ENCODE data around the gene PRX. TPM values are rescaled to one million over a fixed set of nuclear protein-coding genes. Genes with fewer than 3 reads are reported as not detected.
"Not testable (repeated sequence)": the region's sequence is repeated elsewhere in the genome, so short reads cannot be mapped to it uniquely, and the experiment has no call there.

The PRX gene
- polyA plus RNA-seq, 1 donor from 2014 or later = 0.21 TPM

DNA sequence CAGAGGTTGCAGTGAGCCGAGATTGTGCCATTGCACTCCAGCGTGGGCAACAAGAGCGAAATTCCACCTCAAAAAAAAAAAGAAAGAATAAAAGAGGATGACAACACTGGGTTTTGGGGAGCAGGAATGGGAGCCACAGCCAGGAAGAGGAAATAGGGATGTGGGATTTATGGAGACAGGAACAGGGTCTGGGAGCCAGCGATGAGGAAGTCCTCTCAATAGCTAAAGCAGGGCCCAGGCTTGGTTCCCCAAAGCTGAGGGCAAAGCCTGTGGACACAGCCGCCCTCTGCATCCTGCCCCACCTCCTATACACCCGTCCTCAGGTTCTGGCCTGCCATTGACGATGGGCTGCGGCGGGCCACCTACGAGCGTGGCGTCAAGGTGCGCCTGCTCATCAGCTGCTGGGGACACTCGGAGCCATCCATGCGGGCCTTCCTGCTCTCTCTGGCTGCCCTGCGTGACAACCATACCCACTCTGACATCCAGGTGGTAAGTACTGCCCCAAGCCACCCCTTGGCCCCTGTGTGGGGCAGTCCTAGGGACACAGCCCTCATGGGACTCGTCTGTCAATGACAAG lies 36.8 kb downstream of the PRX start:
- H3K36me3 Mint-ChIP-seq = peaks cover 2% of the 10 kb centered on the region
- H3K4me1 Mint-ChIP-seq = no peaks in the 10 kb centered on the region
- H3K4me3 Mint-ChIP-seq = no peak overlapping the region
- no peaks in the 10 kb centered on the region for H3K27me3 Mint-ChIP-seq
- H3K9me3 Mint-ChIP-seq = no peaks in the 10 kb centered on the region
- no peak overlapping the region for H3K27ac Mint-ChIP-seq

DNA sequence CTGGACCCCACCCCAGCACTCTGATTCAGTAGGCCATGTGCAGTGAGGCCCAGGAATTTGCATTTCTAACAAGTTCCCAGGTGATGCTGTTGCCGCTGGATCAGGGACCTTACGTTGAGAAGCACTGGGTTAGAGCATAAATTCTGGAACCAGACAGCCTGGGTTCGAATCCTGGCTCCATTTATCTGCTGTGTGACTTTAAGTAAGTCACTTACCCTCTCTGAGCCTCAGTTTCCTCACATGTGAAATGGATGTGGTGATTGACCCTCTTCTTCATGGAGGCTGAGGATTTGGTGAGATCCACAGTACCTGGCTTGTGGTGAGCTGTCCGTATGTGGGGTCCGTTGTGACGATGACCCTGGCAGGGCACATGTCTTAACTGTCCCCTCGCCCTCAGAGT lies 39.1 kb downstream of the PRX start:
- Mint-ChIP-seq H3K27ac (no peak overlapping the region), H3K9me3 (no peaks in the 10 kb centered on the region), H3K27me3 (no peaks in the 10 kb centered on the region), H3K4me3 (no peak overlapping the region), H3K36me3 (no peaks in the 10 kb centered on the region), H3K4me1 (peaks cover 0 to 2% (median 0%) of the 10 kb centered on the region in 3 donors)

- Mint-ChIP-seq H3K4me3 (no peak overlapping the region), H3K9me3 (no peaks in the 10 kb centered on the region), H3K27ac (peak overlapping the region in 1 of 3 donors; percentile 80), H3K27me3 (no peaks in the 10 kb centered on the region), H3K36me3 (peaks cover 1% of the 10 kb centered on the region), H3K4me1 (peaks cover 0 to 5% (median 0%) of the 10 kb centered on the region in 3 donors)
These were observed 41.4 kb downstream of the PRX start for GRCh38 chr19:40371802-40372122.

DNA sequence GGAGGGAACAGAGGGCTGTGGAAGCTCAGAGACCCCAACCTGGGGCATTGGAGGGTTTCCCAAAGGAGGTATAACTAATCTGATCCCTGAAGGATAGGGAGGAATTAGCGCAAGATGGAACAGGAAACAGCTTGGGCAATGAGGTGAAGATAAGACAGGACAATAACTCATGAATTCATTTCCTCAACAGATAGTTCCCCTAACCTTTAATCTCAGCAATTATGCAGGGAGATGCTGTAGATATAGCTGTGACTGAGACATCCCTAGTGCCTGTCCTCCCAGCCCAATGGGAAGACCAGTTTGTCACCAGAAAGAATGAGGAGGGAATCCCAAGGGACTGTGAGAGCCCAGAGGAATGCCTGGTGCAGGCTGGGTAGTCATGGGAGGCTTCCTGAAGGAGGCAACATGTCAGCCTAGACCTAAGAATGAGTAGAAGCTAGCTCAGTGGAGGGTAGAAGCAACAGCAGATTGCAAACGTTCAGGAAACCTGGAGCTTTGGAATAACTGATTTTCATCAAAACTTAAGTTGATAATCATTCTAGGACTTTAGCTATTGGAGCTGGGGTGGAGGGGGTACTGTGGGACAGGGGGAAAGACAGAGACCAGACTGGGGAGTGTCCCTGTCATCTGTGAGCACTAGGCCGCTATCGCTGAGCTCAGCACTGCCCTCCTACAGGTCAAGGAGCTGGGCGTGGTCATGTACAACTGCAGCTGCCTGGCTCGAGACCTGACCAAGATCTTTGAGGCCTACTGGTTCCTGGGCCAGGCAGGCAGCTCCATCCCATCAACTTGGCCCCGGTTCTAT lies 42.0 kb downstream of the PRX start:
- Mint-ChIP-seq H3K4me3 (no peak overlapping the region), H3K27ac (peak overlapping the region in 1 of 3 donors; percentile 80), H3K4me1 (peaks cover 0 to 5% (median 0%) of the 10 kb centered on the region in 3 donors), H3K27me3 (no peaks in the 10 kb centered on the region), H3K9me3 (no peaks in the 10 kb centered on the region), H3K36me3 (peaks cover 1% of the 10 kb centered on the region)

GRCh38 chr19:40370253-40370652 lies 42.9 kb downstream of the PRX start:
- H3K27me3 Mint-ChIP-seq, H3K27ac Mint-ChIP-seq, H3K4me3 Mint-ChIP-seq, H3K4me1 Mint-ChIP-seq, H3K36me3 Mint-ChIP-seq, H3K9me3 Mint-ChIP-seq: not testable (repeated sequence)

DNA sequence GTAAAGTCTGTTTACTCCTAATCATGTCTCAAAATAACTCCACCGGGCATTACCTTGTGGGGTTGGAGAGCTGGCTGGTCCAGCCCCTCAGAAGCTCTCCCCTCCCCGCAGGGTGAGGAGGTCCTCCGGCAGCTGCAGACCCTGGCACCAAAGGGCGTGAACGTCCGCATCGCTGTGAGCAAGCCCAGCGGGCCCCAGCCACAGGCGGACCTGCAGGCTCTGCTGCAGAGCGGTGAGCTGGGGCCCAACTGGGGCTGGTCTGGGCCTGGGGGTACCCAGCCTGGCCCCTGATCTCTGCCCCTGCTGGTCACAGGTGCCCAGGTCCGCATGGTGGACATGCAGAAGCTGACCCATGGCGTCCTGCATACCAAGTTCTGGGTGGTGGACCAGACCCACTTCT lies 43.4 kb downstream of the PRX start:
- Mint-ChIP-seq H3K4me1 (peaks cover 6 to 7% (median 7%) of the 10 kb centered on the region in 3 donors), H3K9me3 (no peaks in the 10 kb centered on the region), H3K4me3 (no peak overlapping the region), H3K36me3 (peaks cover 1% of the 10 kb centered on the region), H3K27me3 (no peaks in the 10 kb centered on the region), H3K27ac (no peak overlapping the region)

GRCh38 chr19:40367577-40368434 lies 45.4 kb downstream of the PRX start:
- H3K9me3 Mint-ChIP-seq = peaks cover 0 to 1% (median 0%) of the 10 kb centered on the region in 3 donors
- H3K27me3 Mint-ChIP-seq = no peaks in the 10 kb centered on the region
- peaks cover 1% of the 10 kb centered on the region for H3K36me3 Mint-ChIP-seq
- peaks cover 7 to 11% (median 8%) of the 10 kb centered on the region in 3 donors for H3K4me1 Mint-ChIP-seq
- H3K27ac Mint-ChIP-seq = no peak overlapping the region
- H3K4me3 Mint-ChIP-seq = no peak overlapping the region

DNA sequence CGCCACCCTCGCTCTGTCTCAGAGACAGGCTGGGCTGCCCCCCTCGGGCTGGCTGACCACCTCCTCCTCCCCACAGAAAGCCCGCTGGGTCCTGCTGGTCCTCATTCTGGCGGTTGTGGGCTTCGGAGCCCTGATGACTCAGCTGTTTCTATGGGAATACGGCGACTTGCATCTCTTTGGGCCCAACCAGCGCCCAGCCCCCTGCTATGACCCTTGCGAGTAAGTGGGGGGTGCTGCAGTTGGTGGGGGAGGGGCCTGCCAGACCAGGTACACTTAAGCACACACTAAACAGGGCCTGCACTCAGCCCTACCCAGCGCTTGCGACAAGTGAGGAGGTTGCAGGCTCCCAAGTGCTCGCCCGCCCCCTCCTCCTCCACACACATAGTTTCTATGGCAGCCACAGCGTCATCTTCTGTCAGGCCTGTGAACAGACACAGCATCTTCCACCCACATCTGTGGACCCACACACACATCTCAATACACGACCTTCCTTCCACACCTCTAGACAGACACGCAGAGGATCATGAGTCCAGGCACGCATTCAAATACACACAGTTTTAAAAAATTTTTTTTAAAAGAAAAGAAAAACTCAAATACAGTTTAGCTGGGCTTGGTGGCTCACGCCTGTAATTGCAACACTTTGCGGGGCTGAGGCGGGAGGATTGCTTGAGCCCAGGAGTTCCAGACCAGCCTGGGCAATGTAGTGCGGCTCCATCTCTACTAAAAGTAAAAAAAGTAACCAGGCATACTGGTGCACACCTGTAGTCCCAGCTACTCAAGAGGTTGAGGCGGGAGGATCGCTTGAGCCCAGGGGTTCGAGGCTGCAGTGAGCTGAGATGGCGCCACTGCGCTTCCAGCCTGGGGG lies 46.2 kb downstream of the PRX start:
- Mint-ChIP-seq H3K36me3 (peaks cover 3% of the 10 kb centered on the region), H3K9me3 (peaks cover 0 to 1% (median 0%) of the 10 kb centered on the region in 3 donors), H3K27me3 (no peaks in the 10 kb centered on the region), H3K27ac (no peak overlapping the region), H3K4me1 (peaks cover 7 to 12% (median 8%) of the 10 kb centered on the region in 3 donors), H3K4me3 (no peak overlapping the region)

- Mint-ChIP-seq H3K27me3 (no peaks in the 10 kb centered on the region), H3K27ac (no peak overlapping the region), H3K4me3 (peak overlapping the region in 1 of 4 donors; percentile 47), H3K36me3 (peaks cover 4% of the 10 kb centered on the region), H3K9me3 (peaks cover 0 to 1% (median 0%) of the 10 kb centered on the region in 3 donors), H3K4me1 (peaks cover 7 to 11% (median 8%) of the 10 kb centered on the region in 3 donors)
These were observed 47.4 kb downstream of the PRX start for GRCh38 chr19:40365613-40366401.

- peak overlapping the region in 1 of 4 donors; percentile 47 for H3K4me3 Mint-ChIP-seq
- no peak overlapping the region for H3K27ac Mint-ChIP-seq
These were observed 48.2 kb downstream of the PRX start for GRCh38 chr19:40365010-40365409.

GRCh38 chr19:40363069-40363468 lies 50.1 kb downstream of the PRX start:
- Mint-ChIP-seq H3K4me3 (no peak overlapping the region), H3K9me3 (peaks cover 0 to 1% (median 0%) of the 10 kb centered on the region in 3 donors), H3K27me3 (no peaks in the 10 kb centered on the region), H3K27ac (no peak overlapping the region), H3K4me1 (peaks cover 13 to 19% (median 13%) of the 10 kb centered on the region in 3 donors), H3K36me3 (peaks cover 3% of the 10 kb centered on the region)

More at GRCh38 chr19:40365010-40365409, 48.2 kb downstream of the PRX start:
- peaks cover 0 to 1% (median 0%) of the 10 kb centered on the region in 3 donors for H3K9me3 Mint-ChIP-seq
- H3K36me3 Mint-ChIP-seq = peaks cover 4% of the 10 kb centered on the region
- no peaks in the 10 kb centered on the region for H3K27me3 Mint-ChIP-seq
- H3K4me1 Mint-ChIP-seq = peaks cover 7 to 11% (median 8%) of the 10 kb centered on the region in 3 donors

- peaks cover 13 to 23% (median 18%) of the 10 kb centered on the region in 3 donors for H3K4me1 Mint-ChIP-seq
- no peaks in the 10 kb centered on the region for H3K27me3 Mint-ChIP-seq
- peaks cover 0 to 1% (median 0%) of the 10 kb centered on the region in 3 donors for H3K9me3 Mint-ChIP-seq
- H3K4me3 Mint-ChIP-seq = no peak overlapping the region
- no peak overlapping the region for H3K27ac Mint-ChIP-seq
- peaks cover 3% of the 10 kb centered on the region for H3K36me3 Mint-ChIP-seq
These were observed 51.0 kb downstream of the PRX start for GRCh38 chr19:40362160-40362559.

DNA sequence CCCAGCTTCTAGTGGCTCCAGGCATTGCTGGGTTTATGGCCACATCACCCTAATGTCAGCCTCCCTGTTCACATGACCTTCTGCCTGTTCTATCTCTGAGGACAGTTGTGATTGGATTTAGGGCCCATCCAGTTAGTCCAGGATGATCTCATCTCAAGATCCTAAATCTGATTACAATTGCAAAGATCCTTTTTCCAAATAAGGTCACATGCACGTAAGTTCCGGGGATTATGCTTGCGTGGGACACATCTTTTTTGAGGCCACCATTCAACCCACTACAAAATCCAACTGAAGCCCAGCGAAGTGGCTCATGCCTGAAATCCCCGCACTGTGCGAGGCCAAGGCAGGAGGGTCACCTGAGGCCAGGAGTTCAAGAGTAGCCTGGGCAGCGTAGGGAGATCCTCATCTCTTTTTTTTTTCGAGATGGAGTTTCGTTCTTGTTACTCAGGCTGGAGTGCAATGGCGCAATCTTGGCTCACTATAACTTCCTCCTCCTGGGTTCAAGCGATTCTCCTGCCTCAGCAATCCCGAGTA lies 52.4 kb downstream of the PRX start:
- no peak overlapping the region for H3K4me3 Mint-ChIP-seq
- peaks cover 13 to 29% (median 24%) of the 10 kb centered on the region in 3 donors for H3K4me1 Mint-ChIP-seq
- no peak overlapping the region for H3K27ac Mint-ChIP-seq
- no peaks in the 10 kb centered on the region for H3K27me3 Mint-ChIP-seq
- peaks cover 3% of the 10 kb centered on the region for H3K36me3 Mint-ChIP-seq
- peaks cover 0 to 1% (median 0%) of the 10 kb centered on the region in 3 donors for H3K9me3 Mint-ChIP-seq

Measured in IgD-negative memory B cell (primary cell).